GM12878 (cell line): ENCODE measurements around the gene ZIC1. TPM values are rescaled to one million over a fixed set of nuclear protein-coding genes. Genes with fewer than 3 reads are reported as not detected.

Experiments
- ATAC-seq: fragments of 200-7000 bp; cut with Tn5 transposase; 3 replicates; pipeline ENCODE4 v1.9.1; 2020; ENCODE audit warnings: mild to moderate bottlenecking, moderate library complexity
- BruUV-seq: library from RNA; stranded (reverse); fragments of 400-500 nt; replicated peaks from 2 replicates; lab custom pipeline; 2021; lab: Mats Ljungman, UMichigan
- CTCF ChIA-PET: fragments of 300-600 bp; sonication (Branson Sonifier 250); formaldehyde crosslinking; extraction: SDS; loops from one replicate; lab custom pipeline; 2021; ENCODE audit warnings: inconsistent platforms; lab: Yijun Ruan, JAX
- POLR2A ChIA-PET: fragments of 350-600 bp; formaldehyde crosslinking; extraction: SDS; loops from one replicate; lab custom pipeline; 2021; ENCODE audit warnings: inconsistent platforms; lab: Charles Lee
- RAD21 ChIA-PET: fragments of 300-600 bp; sonication (Branson Sonifier 250); formaldehyde crosslinking; loops from one replicate; lab custom pipeline; 2023; ENCODE audit warnings: antibody characterized with exemption; ENCODE audit not compliant: unreplicated experiment; lab: Charles Lee
- SMC1A ChIA-PET: fragments of 300-600 bp; sonication (Branson Sonifier 250); formaldehyde crosslinking; loops from one replicate; lab custom pipeline; 2023; ENCODE audit not compliant: unreplicated experiment, uncharacterized antibody; lab: Charles Lee
- DNase-seq: peaks from one replicate; pipeline ENCODE4 v3.0.0-alpha.2; 2011; ENCODE audit warnings: low read depth, low spot score
- FAIRE-seq: peaks from 3 replicates; lab custom pipeline; 2011; peaks lifted over from hg19 to GRCh38; lab: Jason Lieb, UNC
- H2AFZ ChIP-seq: 2 replicates; pipeline ENCODE4 v1.6.0; 2011; ENCODE audit warnings: low read depth, low read length, control low read depth; ENCODE audit not compliant: control insufficient read depth
- H3K27ac ChIP-seq: 2 replicates; pipeline ENCODE4 v1.5.1; 2011; ENCODE audit warnings: control low read depth; ENCODE audit not compliant: control insufficient read depth, insufficient read depth
- H3K27me3 ChIP-seq, 2 experiments: replicated peaks in 1 of 2; 2 replicates each; pipeline versions ENCODE4 v1.6.0 to v1.6.1; 2011; ENCODE audit warnings: low read length in 1 of 2; ENCODE audit not compliant: control insufficient read depth in 2 of 2, insufficient read depth in 2 of 2
- H3K36me3 ChIP-seq, 2 experiments: 2 replicates each; pipeline ENCODE4 v1.5.1; 2011; ENCODE audit warnings: low read length in 1 of 2; ENCODE audit not compliant: control insufficient read depth in 2 of 2, insufficient read depth in 2 of 2
- H3K4me1 ChIP-seq: 2 replicates; pipeline ENCODE4 v1.6.1; 2011; ENCODE audit warnings: mild to moderate bottlenecking, low read length, moderate library complexity, mixed read lengths; ENCODE audit not compliant: control insufficient read depth, insufficient read depth
- H3K4me2 ChIP-seq: 2 replicates; pipeline ENCODE4 v1.6.0; 2011; ENCODE audit warnings: control low read depth; ENCODE audit not compliant: control insufficient read depth, insufficient read depth
- H3K4me3 ChIP-seq: fragments of 200-600 bp; sonication (generic); 2 replicates; pipeline ENCODE4 v1.5.1; 2016
- H3K79me2 ChIP-seq: 2 replicates; pipeline ENCODE4 v1.6.0; 2011; ENCODE audit warnings: low read length; ENCODE audit not compliant: control insufficient read depth, insufficient read depth
- H3K9ac ChIP-seq: 2 replicates; pipeline ENCODE4 v1.8.0; 2011; ENCODE audit warnings: low read length, control low read depth, mixed read lengths; ENCODE audit not compliant: control insufficient read depth, insufficient read depth
- H3K9me3 ChIP-seq: replicated peaks from 3 replicates; pipeline ENCODE4 v1.5.1; 2011; ENCODE audit warnings: mild to moderate bottlenecking, low read length; ENCODE audit not compliant: control insufficient read depth, insufficient read depth
- H4K20me1 ChIP-seq: 2 replicates; pipeline ENCODE4 v1.6.0; 2011; ENCODE audit not compliant: control insufficient read depth, insufficient read depth
- ASH2L ChIP-seq: fragments of 300-600, 200-600 bp; sonication (generic); IDR thresholded peaks from 2 replicates; pipeline ENCODE4 v1.6.1; 2017; ENCODE audit warnings: low read depth, mild to moderate bottlenecking, borderline replicate concordance
- CBFB ChIP-seq: IDR thresholded peaks from 2 replicates; pipeline ENCODE4 v1.6.1; 2016; ENCODE audit warnings: antibody characterized with exemption, low read depth
- CHD4 ChIP-seq: fragments of 200-600 bp; sonication (generic); IDR thresholded peaks from 2 replicates; pipeline ENCODE4 v1.6.1; 2016; ENCODE audit warnings: mild to moderate bottlenecking
- HDAC2 ChIP-seq: fragments of 200-600 bp; sonication (generic); IDR thresholded peaks from 2 replicates; pipeline ENCODE4 v1.6.1; 2017
- HSF1 ChIP-seq: fragments of 150-350 bp; IDR thresholded peaks from 2 replicates; pipeline ENCODE4 v1.6.1; 2014; ENCODE audit warnings: mild to moderate bottlenecking, low read depth, low read length
- IKZF1 ChIP-seq: fragments of 450-650 bp; conservative IDR thresholded peaks from 2 replicates; pipeline ENCODE4 v1.6.1; 2017; ENCODE audit warnings: antibody characterized with exemption, mild to moderate bottlenecking
- MXI1 ChIP-seq: fragments of 150-350 bp; IDR thresholded peaks from 2 replicates; pipeline ENCODE4 v1.6.1; 2011; ENCODE audit warnings: low read depth, mild to moderate bottlenecking, inconsistent platforms, low read length, improper control_type of control experiment
- PKNOX1 ChIP-seq: fragments of 450-650 bp; IDR thresholded peaks from 2 replicates; pipeline ENCODE4 v1.6.1; 2016; ENCODE audit warnings: mild to moderate bottlenecking
- POLR2A ChIP-seq: IDR thresholded peaks from 2 replicates; pipeline ENCODE4 v1.6.1; 2011; ENCODE audit warnings: low read depth, mild to moderate bottlenecking, low read length
- POLR2AphosphoS5 ChIP-seq: IDR thresholded peaks from 2 replicates; pipeline ENCODE4 v1.6.1; 2011; ENCODE audit warnings: mild to moderate bottlenecking, low read length, inconsistent platforms
- RFX5 ChIP-seq: IDR thresholded peaks from 2 replicates; pipeline ENCODE4 v1.6.1; 2011; ENCODE audit warnings: low read depth, low read length, improper control_type of control experiment
- SREBF1 ChIP-seq: IDR thresholded peaks from 2 replicates; pipeline ENCODE4 v1.6.1; 2012; ENCODE audit warnings: mild to moderate bottlenecking, low read length
- SUZ12 ChIP-seq: fragments of 200-600 bp; sonication (generic); IDR thresholded peaks from one replicate; pipeline ENCODE4 v1.6.1; 2018; ENCODE audit warnings: antibody characterized with exemption, mild to moderate bottlenecking; ENCODE audit not compliant: unreplicated experiment
- ZNF217 ChIP-seq: fragments of 450-650 bp; IDR thresholded peaks from 2 replicates; pipeline ENCODE4 v1.6.1; 2017; ENCODE audit warnings: antibody characterized with exemption, mild to moderate bottlenecking
- WGBS: methylation state at CpG from one replicate; pipeline ENCODE4 v1.1.6; 2016; ENCODE audit warnings: low lambda C conversion rate; ENCODE audit not compliant: insufficient replicate concordance, insufficient coverage; ENCODE audit errors: missing lambda C conversion rate; 5-methylcytosine and 5-hydroxymethylcytosine counted together
- in situ Hi-C: fragments of 300-500 bp; cut with MboI; formaldehyde crosslinking; loops from 9 replicates; pipeline ENCODE4 v1.14.3; 2018; ENCODE audit warnings: mixed read lengths
- intact Hi-C: fragments of 100-400 bp; cut with micrococcal nuclease; formaldehyde crosslinking; loops from one replicate; pipeline ENCODE4 v1.14.2; 2022; ENCODE audit not compliant: unreplicated experiment
- polyA plus RNA-seq, 11 experiments: library from polyadenylated mRNA; depleted of rRNA in 4 of 11; unstranded in 6 of 11; stranded (reverse) in 5 of 11; fragments of >200 nt; fragmentation: Nextera tagmentation in 4 of 11; fragmentation: Illumina TruSeq in 1 of 11; extraction: Ambion mirVana in 4 of 11; extraction: Trizol in 1 of 11; gene quantifications; 1 replicate in 1 of 11; 2 replicates in 10 of 11; pipeline versions ENCODE4 v1.2.1 to v1.2.3, GENCODE V29; 2011 to 2016; ENCODE audit warnings: inconsistent platforms in 2 of 11, missing spikeins in 2 of 11, low read depth in 1 of 11
- total RNA-seq, 4 experiments: library from RNA; depleted of rRNA in 3 of 4; stranded (reverse); fragments of >200 nt in 3 of 4; fragmentation: Illumina TruSeq in 1 of 4; extraction: Trizol in 1 of 4; gene quantifications; 2 replicates each; pipeline versions ENCODE4 v1.2.1 to v1.2.3, GENCODE V29; 2013 to 2021

The ZIC1 gene
- total and polyA plus RNA-seq, 10 of the 15 experiments (the other 5 are each of a cell fraction or from before 2014, with no cell fraction given) = not detected

GRCh38 chr3:147415874-147416273 lies 6.7 kb downstream of the ZIC1 start:
- Histone ChIP-seq H3K9me3 (no peaks in the 10 kb centered on the region; the same call in 2 of the 3 replicates), H3K27me3 (peaks cover 14 to 20% of the 10 kb centered on the region in 2 experiments), H3K27ac (no peak overlapping the region), H4K20me1 (no peaks in the 10 kb centered on the region), H3K4me3 (no peak overlapping the region), H3K36me3 (no peaks in the 10 kb centered on the region), H3K4me2 (no peak overlapping the region), H2AFZ (no peak overlapping the region), H3K9ac (no peak overlapping the region), H3K79me2 (no peaks in the 10 kb centered on the region), H3K4me1 (no peaks in the 10 kb centered on the region)
- ChIA-PET SMC1A (no interaction called here), CTCF (interaction anchor here (2.5 kb wide), 1 partner anchor 20 kb away, joined by 6 read pairs; no protein-coding TSS in a partner anchor), POLR2A (no interaction called here), RAD21 (no interaction called here)
- ATAC-seq (no peak), DNase-seq (no peak), FAIRE-seq (no peak)
- in situ Hi-C loops = no loop called here
- WGBS = 3% methylated on average over 2 of the region's 2 CpGs
- intact Hi-C loops = no loop called here
- BruUV-seq = no TSS peak
- no peak for TF ChIP-seq RFX5
- no peak for TF ChIP-seq PKNOX1
- TF ChIP-seq ZNF217 = no peak

DNA sequence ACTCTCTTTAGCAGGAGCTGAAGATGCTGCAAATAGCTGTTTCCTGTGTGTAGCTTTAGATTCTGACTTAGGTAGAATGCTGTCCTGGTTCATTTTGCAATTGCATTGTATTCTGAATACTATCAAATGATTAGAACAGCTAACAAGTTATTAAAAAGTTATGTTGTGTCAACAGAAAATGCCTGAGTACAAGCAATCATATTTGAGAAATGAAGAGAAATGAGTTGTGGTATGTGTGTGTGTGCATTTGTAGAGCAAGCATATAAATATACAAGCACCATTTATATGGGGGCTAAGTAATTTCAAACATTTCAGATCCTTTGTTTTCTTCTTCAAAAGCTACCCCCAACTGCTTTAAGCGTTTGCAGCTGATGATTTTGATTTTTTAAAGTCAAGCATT lies 7.8 kb downstream of the ZIC1 start:
- Histone ChIP-seq H3K27me3 (peaks cover 12 to 19% of the 10 kb centered on the region in 2 experiments), H4K20me1 (no peaks in the 10 kb centered on the region), H3K4me3 (no peak overlapping the region), H3K9ac (no peak overlapping the region), H3K36me3 (no peaks in the 10 kb centered on the region), H3K4me2 (no peak overlapping the region), H3K27ac (no peak overlapping the region), H3K79me2 (no peaks in the 10 kb centered on the region), H3K4me1 (no peaks in the 10 kb centered on the region), H2AFZ (no peak overlapping the region), H3K9me3 (peaks cover 1% of the 10 kb centered on the region; the same call in 1 of the 3 replicates)
- intact Hi-C loops = no loop called here
- ChIA-PET POLR2A (no interaction called here), RAD21 (no interaction called here), SMC1A (no interaction called here), CTCF (interaction anchor here (2.5 kb wide), 1 partner anchor 19 kb away, joined by 6 read pairs; no protein-coding TSS in a partner anchor)
- in situ Hi-C loops = no loop called here
- WGBS = 0% methylated on average over 1 of the region's 1 CpG
- FAIRE-seq (no peak), ATAC-seq (no peak), DNase-seq (no peak)
- BruUV-seq = no TSS peak
- TF ChIP-seq POLR2AphosphoS5 (no peak), ASH2L (no peak), HDAC2 (no peak), CBFB (no peak), CHD4 (no peak), POLR2A (no peak), IKZF1 (no peak), SUZ12 (no peak), SREBF1 (no peak), HSF1 (no peak), MXI1 (no peak)
